CD4-positive, alpha-beta memory T cell (primary cell): ENCODE results near the gene GOLGA8J. TPM values are rescaled to one million over a fixed set of nuclear protein-coding genes. Genes with fewer than 3 reads are reported as not detected.

Experiments
- polyA plus RNA-seq, 2 donors: library from polyadenylated mRNA; unstranded; fragments of 300-500 nt; fragmentation: Illumina TruSeq; gene quantifications; one replicate each; pipeline ENCODE4 v1.2.3, GENCODE V29; 2021
- total RNA-seq, 2 experiments: library from RNA; stranded (reverse); gene quantifications; one replicate each; pipeline ENCODE4 v1.2.3, GENCODE V29; 2021

Gene GOLGA8J
- total and polyA plus RNA-seq, 4 experiments from 2014 or later: 0.20 TPM; not detected in 3

Other genes with a start within 250 kb of the GOLGA8J start
- gene GOLGA8T, start 52.1 kb downstream of the GOLGA8J start, total RNA-seq: under 1 TPM in 1 of 2 experiments, not detected in 1; 0.72 TPM
- gene GOLGA8T, start 52.1 kb downstream of the GOLGA8J start, polyA plus RNA-seq: not detected